Panc1 (cell line): ENCODE measurements around the gene GUCY1A1.

Experiments
- POLR2AphosphoS5 ChIP-seq: IDR thresholded peaks from 2 replicates; pipeline ENCODE4 v1.6.1; 2012; ENCODE audit warnings: mild to moderate bottlenecking, low read depth, low read length, moderate library complexity
- SIN3A ChIP-seq: IDR thresholded peaks from 2 replicates; pipeline ENCODE4 v1.6.1; 2012; ENCODE audit warnings: low read depth, mild to moderate bottlenecking, low read length, moderate library complexity, borderline replicate concordance; ENCODE audit not compliant: insufficient read depth
- TCF7L2 ChIP-seq: IDR thresholded peaks from 2 replicates; pipeline ENCODE4 v1.6.1; 2011; ENCODE audit warnings: mild to moderate bottlenecking, low read depth, low read length, inconsistent platforms
- TF ChIP-seq, protein P1 (sequence below): fragments of 450-650 bp; IDR thresholded peaks from 2 replicates; pipeline ENCODE4 v1.5.1; 2017; ENCODE audit warnings: mild to moderate bottlenecking
- TF ChIP-seq, protein P2 (sequence below), 2 experiments: IDR thresholded peaks; 2 replicates each; pipeline ENCODE4 v1.6.1; 2011 to 2012; ENCODE audit warnings: low read depth in 2 of 2, control low read depth in 1 of 2, low read length in 1 of 2, mild to moderate bottlenecking in 1 of 2, moderate library complexity in 1 of 2; ENCODE audit not compliant: insufficient read depth in 1 of 2

DNA sequence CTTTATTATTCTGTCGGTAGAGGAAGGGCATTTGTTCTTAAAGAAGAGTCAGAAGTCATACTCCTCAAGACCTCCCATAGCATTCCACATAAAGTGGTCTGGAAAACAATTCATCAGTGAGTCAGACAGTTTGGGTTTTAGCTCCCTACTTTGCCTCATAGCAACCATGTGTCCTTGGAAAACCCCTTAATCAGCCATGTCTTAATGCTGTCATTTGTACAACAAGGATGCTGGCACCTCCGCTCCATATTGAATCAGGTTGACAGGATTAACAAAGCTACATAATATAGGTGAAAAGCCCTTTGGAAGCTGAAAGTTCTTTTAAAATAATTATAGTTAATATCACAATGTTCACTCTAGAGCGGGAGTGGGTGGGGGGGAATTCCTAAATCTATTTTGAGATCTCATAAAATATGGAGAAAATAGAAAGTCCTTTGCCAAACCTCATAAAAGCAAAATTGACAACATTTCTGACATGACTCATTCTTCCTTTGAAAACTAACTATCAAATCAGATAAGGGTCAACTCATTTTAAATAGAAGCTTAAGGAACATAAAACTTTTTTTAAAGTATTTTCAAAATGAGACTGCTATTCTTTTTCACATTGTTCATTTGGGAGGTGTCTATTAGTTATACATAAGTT is 37.3 kb upstream of the GUCY1A1 start:
- TF ChIP-seq, protein P1, sequence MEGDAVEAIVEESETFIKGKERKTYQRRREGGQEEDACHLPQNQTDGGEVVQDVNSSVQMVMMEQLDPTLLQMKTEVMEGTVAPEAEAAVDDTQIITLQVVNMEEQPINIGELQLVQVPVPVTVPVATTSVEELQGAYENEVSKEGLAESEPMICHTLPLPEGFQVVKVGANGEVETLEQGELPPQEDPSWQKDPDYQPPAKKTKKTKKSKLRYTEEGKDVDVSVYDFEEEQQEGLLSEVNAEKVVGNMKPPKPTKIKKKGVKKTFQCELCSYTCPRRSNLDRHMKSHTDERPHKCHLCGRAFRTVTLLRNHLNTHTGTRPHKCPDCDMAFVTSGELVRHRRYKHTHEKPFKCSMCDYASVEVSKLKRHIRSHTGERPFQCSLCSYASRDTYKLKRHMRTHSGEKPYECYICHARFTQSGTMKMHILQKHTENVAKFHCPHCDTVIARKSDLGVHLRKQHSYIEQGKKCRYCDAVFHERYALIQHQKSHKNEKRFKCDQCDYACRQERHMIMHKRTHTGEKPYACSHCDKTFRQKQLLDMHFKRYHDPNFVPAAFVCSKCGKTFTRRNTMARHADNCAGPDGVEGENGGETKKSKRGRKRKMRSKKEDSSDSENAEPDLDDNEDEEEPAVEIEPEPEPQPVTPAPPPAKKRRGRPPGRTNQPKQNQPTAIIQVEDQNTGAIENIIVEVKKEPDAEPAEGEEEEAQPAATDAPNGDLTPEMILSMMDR, result no peak
- no peak for TF ChIP-seq POLR2AphosphoS5
- no peak for TF ChIP-seq SIN3A
- TF ChIP-seq, protein P2, sequence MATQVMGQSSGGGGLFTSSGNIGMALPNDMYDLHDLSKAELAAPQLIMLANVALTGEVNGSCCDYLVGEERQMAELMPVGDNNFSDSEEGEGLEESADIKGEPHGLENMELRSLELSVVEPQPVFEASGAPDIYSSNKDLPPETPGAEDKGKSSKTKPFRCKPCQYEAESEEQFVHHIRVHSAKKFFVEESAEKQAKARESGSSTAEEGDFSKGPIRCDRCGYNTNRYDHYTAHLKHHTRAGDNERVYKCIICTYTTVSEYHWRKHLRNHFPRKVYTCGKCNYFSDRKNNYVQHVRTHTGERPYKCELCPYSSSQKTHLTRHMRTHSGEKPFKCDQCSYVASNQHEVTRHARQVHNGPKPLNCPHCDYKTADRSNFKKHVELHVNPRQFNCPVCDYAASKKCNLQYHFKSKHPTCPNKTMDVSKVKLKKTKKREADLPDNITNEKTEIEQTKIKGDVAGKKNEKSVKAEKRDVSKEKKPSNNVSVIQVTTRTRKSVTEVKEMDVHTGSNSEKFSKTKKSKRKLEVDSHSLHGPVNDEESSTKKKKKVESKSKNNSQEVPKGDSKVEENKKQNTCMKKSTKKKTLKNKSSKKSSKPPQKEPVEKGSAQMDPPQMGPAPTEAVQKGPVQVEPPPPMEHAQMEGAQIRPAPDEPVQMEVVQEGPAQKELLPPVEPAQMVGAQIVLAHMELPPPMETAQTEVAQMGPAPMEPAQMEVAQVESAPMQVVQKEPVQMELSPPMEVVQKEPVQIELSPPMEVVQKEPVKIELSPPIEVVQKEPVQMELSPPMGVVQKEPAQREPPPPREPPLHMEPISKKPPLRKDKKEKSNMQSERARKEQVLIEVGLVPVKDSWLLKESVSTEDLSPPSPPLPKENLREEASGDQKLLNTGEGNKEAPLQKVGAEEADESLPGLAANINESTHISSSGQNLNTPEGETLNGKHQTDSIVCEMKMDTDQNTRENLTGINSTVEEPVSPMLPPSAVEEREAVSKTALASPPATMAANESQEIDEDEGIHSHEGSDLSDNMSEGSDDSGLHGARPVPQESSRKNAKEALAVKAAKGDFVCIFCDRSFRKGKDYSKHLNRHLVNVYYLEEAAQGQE (IDR thresholded peaks at IDR 0.05; ENCODE audit: insufficient read depth in 1 of 2, low read depth in 2 of 2, low read length in 1 of 2), result no peak
- no peak for TF ChIP-seq TCF7L2
